ENCODE data around the gene IFI27.

Gene IFI27

DNA sequence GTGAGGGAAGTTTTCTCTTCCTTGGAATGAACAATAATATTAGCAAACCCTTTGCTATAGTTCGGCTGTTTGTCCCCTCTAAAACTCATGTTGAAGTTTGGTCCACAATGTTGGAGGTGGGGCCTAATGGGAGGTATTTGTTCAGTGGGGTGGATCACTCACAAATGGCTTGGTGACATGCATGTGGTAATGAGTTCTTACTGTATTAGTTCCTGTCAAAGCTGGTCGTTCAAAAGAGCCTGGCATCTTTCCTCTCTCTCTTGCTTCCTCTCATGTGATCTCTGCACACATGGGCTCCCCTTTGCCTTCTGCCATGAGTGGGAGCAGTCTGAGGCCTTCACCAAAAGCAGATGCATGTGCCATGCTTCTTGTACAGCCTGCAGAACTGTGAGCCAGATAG is 50.5 kb downstream of the IFI27 start:
- no peak for DNase-seq

DNA sequence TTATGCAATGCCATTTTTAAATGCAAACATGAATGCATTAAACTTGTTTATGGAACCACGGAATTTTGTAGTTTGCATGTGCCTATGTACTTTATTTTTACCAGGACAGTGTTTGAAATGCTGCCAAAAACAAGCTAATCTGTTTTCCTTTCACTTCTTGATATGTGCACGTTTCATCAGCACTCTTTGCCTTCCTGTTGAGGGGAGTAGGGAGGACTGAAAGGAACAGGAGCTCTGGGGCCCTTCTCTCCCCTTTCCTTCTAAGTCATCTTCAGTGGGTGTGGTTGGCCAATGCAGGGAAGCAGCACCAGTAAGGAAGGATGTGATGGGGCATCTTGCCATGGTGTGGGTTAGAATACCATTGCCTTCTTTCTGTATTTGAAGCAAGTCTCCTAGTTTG is 51.4 kb downstream of the IFI27 start:
- DNase-seq, result no peak

DNA sequence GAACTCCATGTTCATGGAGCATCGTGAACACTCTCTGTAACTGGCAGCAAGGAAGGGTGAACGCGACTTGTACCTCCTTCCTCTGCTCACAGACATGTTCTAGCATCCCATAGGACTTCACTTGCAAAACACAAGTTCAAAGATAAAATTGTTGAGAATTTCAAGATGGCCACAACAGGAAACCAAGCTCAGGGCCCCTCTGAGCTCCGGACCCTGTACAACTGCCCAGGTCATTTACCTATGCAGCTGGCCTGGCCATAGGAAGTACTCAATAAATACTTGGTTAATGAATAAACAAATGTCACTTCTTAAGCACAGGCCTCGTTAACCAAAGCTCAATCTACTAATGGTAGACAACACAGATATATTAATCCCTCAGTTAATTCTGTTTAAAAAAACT is 51.9 kb downstream of the IFI27 start:
- no peak for DNase-seq

GRCh38 chr14:94163796-94164195 is 53.3 kb downstream of the IFI27 start:
- no peak for DNase-seq

DNA sequence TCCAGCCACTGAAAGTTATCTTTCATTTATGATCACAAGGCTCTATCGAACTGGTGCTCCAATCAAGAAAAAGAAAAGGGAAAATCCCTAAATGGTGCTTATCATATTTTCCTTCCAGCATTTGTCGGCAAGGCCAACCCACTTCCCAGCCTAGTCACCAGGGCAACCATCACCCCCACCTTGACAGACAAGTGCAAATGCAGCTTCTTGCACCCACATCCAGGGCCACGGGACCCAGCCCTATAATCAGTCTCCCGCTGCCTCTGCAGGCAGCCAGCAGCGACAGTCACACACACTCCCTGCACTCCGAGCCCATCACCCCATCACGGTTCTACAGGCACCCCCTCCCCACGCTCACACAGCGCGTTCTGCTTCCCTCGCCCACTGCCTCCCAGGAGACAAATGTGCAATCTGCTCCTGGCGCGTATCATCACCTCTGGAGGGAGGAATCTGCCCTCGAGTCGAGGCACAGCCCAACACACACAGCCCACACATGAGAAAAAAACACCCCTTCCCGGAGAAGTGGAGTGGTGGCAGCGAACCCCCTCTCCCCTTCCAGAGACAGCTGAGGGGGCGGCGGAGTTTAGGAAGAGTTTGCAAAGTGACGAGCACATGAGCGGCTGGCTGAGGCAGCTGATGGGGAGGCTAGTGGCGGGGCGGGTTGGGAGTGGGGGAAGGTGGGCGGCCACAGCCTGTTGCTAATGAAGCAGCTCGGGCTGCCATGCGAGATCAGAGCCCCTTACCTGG is 54.3 kb downstream of the IFI27 start:
- DNase-seq, result no peak

DNA sequence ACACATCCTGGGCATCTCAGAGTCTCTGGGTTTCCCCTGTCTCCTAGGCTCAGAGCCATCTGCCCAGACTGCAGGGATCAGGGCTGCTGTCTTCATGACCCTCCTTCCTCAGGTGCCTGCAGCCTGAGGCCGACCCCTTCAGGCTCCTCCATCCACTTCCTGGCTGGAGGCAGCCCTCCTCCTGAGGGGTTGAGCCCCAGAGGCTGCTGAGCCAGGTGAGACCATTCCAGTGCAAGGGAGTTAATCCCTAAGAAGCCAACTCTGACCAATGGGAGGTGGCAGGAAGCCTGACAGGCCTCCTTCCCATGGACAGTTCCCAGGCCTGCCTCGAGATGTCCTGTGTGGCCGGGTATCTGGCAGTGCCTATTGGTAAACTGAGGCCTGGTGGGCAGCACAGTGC is 55.2 kb downstream of the IFI27 start:
- no peak for DNase-seq

Measured in activated CD8-positive, alpha-beta memory T cell treated with anti-CD3 and anti-CD28 coated beads for 24 hours (primary cell).